Measurements from ENCODE around the gene GALNT14.

The GALNT14 gene

DNA sequence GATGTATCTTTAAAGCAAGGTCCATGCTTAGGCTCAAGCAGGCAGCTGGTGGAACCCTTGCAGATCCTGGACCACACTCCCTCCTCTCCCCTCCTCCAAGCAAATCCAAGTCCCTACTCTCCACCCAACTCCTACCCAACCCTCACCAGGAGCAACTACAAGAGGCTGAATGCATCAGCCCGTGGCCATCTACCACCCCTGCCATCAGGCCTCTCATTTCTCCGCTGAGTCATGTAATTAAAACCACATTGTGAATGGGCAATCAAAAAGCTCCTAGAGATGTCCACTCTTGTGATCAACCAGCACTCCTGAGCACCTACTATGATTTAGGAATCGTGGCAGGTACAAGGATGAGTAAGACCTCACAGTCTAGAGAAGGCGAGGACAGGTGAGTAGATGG lies 188.8 kb downstream of the GALNT14 start:
- Histone ChIP-seq H3K36me3 (peaks cover 2% of the 10 kb centered on the region), H3K27ac (no peak overlapping the region), H3K4me3 (ENCODE audit: low read depth in 1 of 2, low read length in 1 of 2) (no peak overlapping the region), H3K9me3 (no peaks in the 10 kb centered on the region), H3K4me1 (ENCODE audit: control insufficient read depth in 1 of 2, insufficient read depth in 1 of 2, low read depth in 1 of 2, low read length in 1 of 2) (peaks cover 0 to 9% of the 10 kb centered on the region in 2 experiments), H3K27me3 (no peaks in the 10 kb centered on the region)
- TF ChIP-seq, protein P1, sequence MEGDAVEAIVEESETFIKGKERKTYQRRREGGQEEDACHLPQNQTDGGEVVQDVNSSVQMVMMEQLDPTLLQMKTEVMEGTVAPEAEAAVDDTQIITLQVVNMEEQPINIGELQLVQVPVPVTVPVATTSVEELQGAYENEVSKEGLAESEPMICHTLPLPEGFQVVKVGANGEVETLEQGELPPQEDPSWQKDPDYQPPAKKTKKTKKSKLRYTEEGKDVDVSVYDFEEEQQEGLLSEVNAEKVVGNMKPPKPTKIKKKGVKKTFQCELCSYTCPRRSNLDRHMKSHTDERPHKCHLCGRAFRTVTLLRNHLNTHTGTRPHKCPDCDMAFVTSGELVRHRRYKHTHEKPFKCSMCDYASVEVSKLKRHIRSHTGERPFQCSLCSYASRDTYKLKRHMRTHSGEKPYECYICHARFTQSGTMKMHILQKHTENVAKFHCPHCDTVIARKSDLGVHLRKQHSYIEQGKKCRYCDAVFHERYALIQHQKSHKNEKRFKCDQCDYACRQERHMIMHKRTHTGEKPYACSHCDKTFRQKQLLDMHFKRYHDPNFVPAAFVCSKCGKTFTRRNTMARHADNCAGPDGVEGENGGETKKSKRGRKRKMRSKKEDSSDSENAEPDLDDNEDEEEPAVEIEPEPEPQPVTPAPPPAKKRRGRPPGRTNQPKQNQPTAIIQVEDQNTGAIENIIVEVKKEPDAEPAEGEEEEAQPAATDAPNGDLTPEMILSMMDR (IDR thresholded peaks at IDR 0.05): no peak

DNA sequence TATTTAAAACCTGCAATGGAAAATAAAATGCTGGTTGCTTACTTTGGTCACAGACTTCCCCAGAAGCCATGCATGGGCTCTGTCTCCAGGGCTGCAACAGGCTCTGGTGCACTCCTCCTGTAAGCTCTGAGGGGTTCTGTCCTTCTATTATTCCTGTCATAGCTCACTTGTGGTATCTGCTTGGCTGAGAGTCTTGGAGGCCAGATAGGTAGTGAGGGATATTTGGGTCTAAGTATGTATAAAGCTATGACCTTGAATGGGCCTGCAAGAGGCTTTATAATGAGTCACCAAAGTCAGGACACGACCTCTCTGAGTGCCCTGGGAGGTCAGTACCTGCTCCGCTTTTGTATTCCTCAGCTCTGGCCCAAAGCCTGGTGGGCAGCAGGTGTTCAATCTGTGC lies 189.4 kb downstream of the GALNT14 start:
- TF ChIP-seq, protein P1 (IDR thresholded peaks at IDR 0.05): no peak
- Histone ChIP-seq H3K27me3 (no peaks in the 10 kb centered on the region), H3K36me3 (peaks cover 5% of the 10 kb centered on the region), H3K4me1 (ENCODE audit: control insufficient read depth in 1 of 2, insufficient read depth in 1 of 2, low read depth in 1 of 2, low read length in 1 of 2) (peaks cover 0 to 3% of the 10 kb centered on the region in 2 experiments), H3K27ac (no peak overlapping the region), H3K4me3 (ENCODE audit: low read depth in 1 of 2, low read length in 1 of 2) (no peak overlapping the region), H3K9me3 (no peaks in the 10 kb centered on the region)

DNA sequence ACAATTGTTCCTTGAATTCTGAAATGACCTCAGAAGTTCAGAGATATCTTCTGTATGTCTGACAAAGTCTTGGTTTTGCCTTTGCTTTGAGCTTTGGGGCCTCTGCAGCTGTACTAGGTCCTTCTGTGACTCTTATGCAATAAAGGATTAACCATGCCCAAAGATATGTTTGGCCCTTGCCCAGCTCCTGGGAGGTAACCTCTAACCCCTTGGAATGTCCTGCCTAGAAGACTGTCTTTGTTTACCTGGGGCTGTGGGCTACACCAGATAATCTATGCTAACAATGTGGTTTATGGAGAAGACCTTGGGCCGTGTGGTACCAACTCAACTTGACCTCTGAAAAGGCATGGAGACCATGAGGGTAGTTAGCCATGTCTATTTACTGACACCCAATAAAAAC lies 190.1 kb downstream of the GALNT14 start:
- Histone ChIP-seq H3K4me3 (ENCODE audit: low read depth in 1 of 2, low read length in 1 of 2) (no peak overlapping the region), H3K27me3 (no peaks in the 10 kb centered on the region), H3K4me1 (ENCODE audit: control insufficient read depth in 1 of 2, insufficient read depth in 1 of 2, low read depth in 1 of 2, low read length in 1 of 2) (no peaks in the 10 kb centered on the region), H3K36me3 (peaks cover 5% of the 10 kb centered on the region), H3K27ac (no peak overlapping the region), H3K9me3 (no peaks in the 10 kb centered on the region)
- TF ChIP-seq, protein P1 (IDR thresholded peaks at IDR 0.05): no peak

GRCh38 chr2:30947686-30948085 lies 190.6 kb downstream of the GALNT14 start:
- H3K27me3 ChIP-seq: no peaks in the 10 kb centered on the region
- H3K4me1 ChIP-seq (ENCODE audit: control insufficient read depth in 1 of 2, insufficient read depth in 1 of 2, low read depth in 1 of 2, low read length in 1 of 2): no peaks in the 10 kb centered on the region
- H3K4me3 ChIP-seq (ENCODE audit: low read depth in 1 of 2, low read length in 1 of 2): no peak overlapping the region
- peaks cover 5% of the 10 kb centered on the region for H3K36me3 ChIP-seq
- TF ChIP-seq, protein P1 (IDR thresholded peaks at IDR 0.05): no peak
- no peaks in the 10 kb centered on the region for H3K9me3 ChIP-seq
- no peak overlapping the region for H3K27ac ChIP-seq

GRCh38 chr2:30942419-30942818 lies 195.8 kb downstream of the GALNT14 start:
- Histone ChIP-seq H3K9me3 (no peaks in the 10 kb centered on the region), H3K27me3 (no peaks in the 10 kb centered on the region), H3K27ac (no peak overlapping the region), H3K4me1 (ENCODE audit: control insufficient read depth in 1 of 2, insufficient read depth in 1 of 2, low read depth in 1 of 2, low read length in 1 of 2) (no peaks in the 10 kb centered on the region), H3K4me3 (ENCODE audit: low read depth in 1 of 2, low read length in 1 of 2) (no peak overlapping the region), H3K36me3 (peaks cover 5% of the 10 kb centered on the region)
- TF ChIP-seq, protein P1 (IDR thresholded peaks at IDR 0.05): no peak

- peaks cover 14% of the 10 kb centered on the region for H3K36me3 ChIP-seq
- H3K27ac ChIP-seq: no peak overlapping the region
- no peaks in the 10 kb centered on the region for H3K4me1 ChIP-seq (ENCODE audit: control insufficient read depth in 1 of 2, insufficient read depth in 1 of 2, low read depth in 1 of 2, low read length in 1 of 2)
- H3K9me3 ChIP-seq: no peaks in the 10 kb centered on the region
- no peak overlapping the region for H3K4me3 ChIP-seq (ENCODE audit: low read depth in 1 of 2, low read length in 1 of 2)
- H3K27me3 ChIP-seq: no peaks in the 10 kb centered on the region
- TF ChIP-seq, protein P1 (IDR thresholded peaks at IDR 0.05): no peak
These were observed 197.4 kb downstream of the GALNT14 start for GRCh38 chr2:30940839-30941238.

All from neutrophil (primary cell).